OCI-LY7 (cell line): Measurements from ENCODE around the gene ARHGEF4.

Experiments
- EZH2phosphoT487 ChIP-seq: fragments of 200-600 bp; sonication (generic); IDR thresholded peaks from 2 replicates; pipeline ENCODE4 v1.6.1; 2018; ENCODE audit warnings: low read depth, borderline replicate concordance, mild to moderate bottlenecking, mixed run types, antibody characterized with exemption, low read length, moderate library complexity, mixed read lengths
- TF ChIP-seq, protein P1 (sequence below): fragments of 200-600 bp; sonication (generic); conservative IDR thresholded peaks from 2 replicates; pipeline ENCODE4 v1.5.1; 2014; ENCODE audit warnings: mild to moderate bottlenecking, antibody characterized with exemption, low read length, moderate library complexity, mixed read lengths

DNA sequence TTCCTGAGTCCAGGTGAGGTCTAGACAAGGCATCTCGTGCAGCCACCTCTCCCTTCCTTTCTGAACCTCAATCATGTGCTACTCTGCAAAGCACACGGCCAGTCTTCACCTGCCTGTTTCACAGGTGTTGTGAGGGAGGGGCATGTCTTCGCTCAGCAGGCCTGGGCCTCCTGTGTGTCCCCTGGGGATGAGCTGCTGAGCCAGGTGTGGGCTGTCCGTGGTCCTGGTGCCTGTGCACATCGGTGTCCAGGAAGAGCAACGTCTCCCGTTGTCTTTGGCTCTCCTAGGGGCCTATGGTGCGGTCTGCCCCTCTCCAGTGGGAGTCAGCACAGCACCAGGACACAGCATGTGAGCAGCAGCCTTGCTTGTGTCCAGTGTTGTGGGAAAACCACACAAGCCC is 16.7 kb downstream of the ARHGEF4 start:
- TF ChIP-seq, protein P1, sequence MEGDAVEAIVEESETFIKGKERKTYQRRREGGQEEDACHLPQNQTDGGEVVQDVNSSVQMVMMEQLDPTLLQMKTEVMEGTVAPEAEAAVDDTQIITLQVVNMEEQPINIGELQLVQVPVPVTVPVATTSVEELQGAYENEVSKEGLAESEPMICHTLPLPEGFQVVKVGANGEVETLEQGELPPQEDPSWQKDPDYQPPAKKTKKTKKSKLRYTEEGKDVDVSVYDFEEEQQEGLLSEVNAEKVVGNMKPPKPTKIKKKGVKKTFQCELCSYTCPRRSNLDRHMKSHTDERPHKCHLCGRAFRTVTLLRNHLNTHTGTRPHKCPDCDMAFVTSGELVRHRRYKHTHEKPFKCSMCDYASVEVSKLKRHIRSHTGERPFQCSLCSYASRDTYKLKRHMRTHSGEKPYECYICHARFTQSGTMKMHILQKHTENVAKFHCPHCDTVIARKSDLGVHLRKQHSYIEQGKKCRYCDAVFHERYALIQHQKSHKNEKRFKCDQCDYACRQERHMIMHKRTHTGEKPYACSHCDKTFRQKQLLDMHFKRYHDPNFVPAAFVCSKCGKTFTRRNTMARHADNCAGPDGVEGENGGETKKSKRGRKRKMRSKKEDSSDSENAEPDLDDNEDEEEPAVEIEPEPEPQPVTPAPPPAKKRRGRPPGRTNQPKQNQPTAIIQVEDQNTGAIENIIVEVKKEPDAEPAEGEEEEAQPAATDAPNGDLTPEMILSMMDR = no peak
- TF ChIP-seq EZH2phosphoT487 = no peak
